Measurements from ENCODE around the gene NAPG. TPM values are rescaled to one million over a fixed set of nuclear protein-coding genes. Genes with fewer than 3 reads are reported as not detected.

The NAPG gene
- 13.5 and 25.6 TPM in 2 replicates for total RNA-seq

DNA sequence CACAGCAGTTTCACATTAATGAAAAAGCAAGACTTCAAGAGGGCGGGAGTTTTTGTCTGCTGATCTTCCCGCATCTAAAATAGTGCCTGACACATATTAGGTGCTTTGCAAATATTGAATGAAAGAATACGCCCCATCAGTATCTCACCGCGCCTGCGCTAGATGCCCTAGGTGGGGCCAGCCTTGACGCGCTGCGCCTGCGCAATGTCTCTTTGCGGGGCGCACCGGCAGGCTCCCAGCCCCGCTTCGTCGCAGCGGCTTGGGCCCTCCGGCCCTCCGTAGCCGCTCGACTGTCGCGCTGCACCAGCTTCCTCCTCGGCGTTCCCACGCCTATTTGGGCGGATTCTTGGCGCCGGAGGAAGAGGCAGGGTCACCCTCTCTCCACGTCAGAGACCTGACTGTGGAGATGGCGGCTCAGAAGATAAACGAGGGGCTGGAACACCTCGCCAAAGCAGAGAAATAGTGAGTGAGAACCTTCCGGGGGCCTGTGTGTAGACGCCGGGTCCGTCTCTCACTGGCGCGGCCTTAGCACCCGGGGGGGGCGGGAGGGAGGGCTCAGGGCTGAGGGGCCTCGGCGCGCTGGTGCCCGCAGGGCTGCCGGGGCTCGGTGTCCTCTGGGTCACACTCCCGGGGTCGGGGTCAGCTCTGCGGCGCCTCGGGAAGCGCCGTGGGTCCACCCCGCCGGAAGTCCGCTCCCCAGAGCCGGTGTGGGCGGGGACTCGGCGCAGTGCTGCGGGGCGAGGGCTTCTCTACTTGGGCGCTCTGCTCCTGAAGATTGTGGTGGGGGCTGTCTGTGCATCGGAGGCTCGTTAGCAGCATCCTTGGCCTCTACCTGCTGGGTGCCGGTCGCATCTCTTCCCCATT, at the start of gene NAPG:
Gene NAPG, plus strand, starts transcription at position 331 of the 864 bp plus-strand sequence. Its CDS starts 76 bp downstream, at position 407.

Other genes starting within 250 kb of the NAPG start
- 13.3 and 19.3 TPM in 2 replicates for gene APCDD1, start 71.4 kb upstream of the NAPG start, total RNA-seq